EH (cell line): ENCODE data around the gene CBX1.
"Not testable (repeated sequence)": the region's sequence is repeated elsewhere in the genome, so short reads cannot be mapped to it uniquely, and the experiment has no call there.

Experiments used
- DNase-seq: peaks from one replicate; pipeline ENCODE4 v3.0.0-alpha.2; 2015; ENCODE audit warnings: low read depth

CBX1 gene

GRCh38 chr17:48051706-48052486 is 49.4 kb downstream of the CBX1 start:
- peak; percentile 85 for DNase-seq

- no peak for DNase-seq
These were observed 50.0 kb downstream of the CBX1 start for GRCh38 chr17:48051283-48051682.

GRCh38 chr17:48048384-48049126 is 52.7 kb downstream of the CBX1 start:
- DNase-seq, result peak; percentile 94

- peak; percentile 100 for DNase-seq
These were observed 53.4 kb downstream of the CBX1 start, which contains the start of gene NFE2L1 for GRCh38 chr17:48047741-48048383. Gene NFE2L1 (plus strand): TSS chr17:48048359. CDS start chr17:48051119, 2,760 bp downstream.

GRCh38 chr17:48047113-48047740 is 54.1 kb downstream of the CBX1 start:
- peak; percentile 24 for DNase-seq

- no peak for DNase-seq
These were observed 55.0 kb downstream of the CBX1 start for GRCh38 chr17:48046296-48046695.

- peak; percentile 47 for DNase-seq
These were observed 55.8 kb downstream of the CBX1 start for GRCh38 chr17:48045316-48046001.

GRCh38 chr17:48044851-48045250 is 56.4 kb downstream of the CBX1 start:
- no peak for DNase-seq

- peak; percentile 23 for DNase-seq
These were observed 58.1 kb downstream of the CBX1 start for GRCh38 chr17:48043176-48043575.

GRCh38 chr17:48038687-48039086 is 62.6 kb downstream of the CBX1 start:
- no peak for DNase-seq

- DNase-seq, result peak; percentile 52
These were observed 63.4 kb downstream of the CBX1 start for GRCh38 chr17:48037838-48038323.

- peak; percentile 75 for DNase-seq
These were observed 64.0 kb downstream of the CBX1 start, which contains the start of gene COPZ2 for GRCh38 chr17:48037036-48037837. Gene COPZ2 (minus strand): TSS chr17:48037797. CDS start chr17:48037777, 20 bp downstream.

- DNase-seq, result no peak
These were observed 64.6 kb downstream of the CBX1 start for GRCh38 chr17:48036693-48037035.

GRCh38 chr17:48034734-48035133 is 66.5 kb downstream of the CBX1 start:
- DNase-seq, result not testable (repeated sequence)

GRCh38 chr17:48031966-48032365 is 69.3 kb downstream of the CBX1 start:
- DNase-seq, result no peak

- peak; percentile 58 for DNase-seq
These were observed 70.7 kb downstream of the CBX1 start for GRCh38 chr17:48030531-48030930.

GRCh38 chr17:48028736-48029135 is 72.5 kb downstream of the CBX1 start:
- no peak for DNase-seq

- no peak for DNase-seq
These were observed 73.8 kb downstream of the CBX1 start for GRCh38 chr17:48027322-48027981.

GRCh38 chr17:48026502-48027321 is 74.6 kb downstream of the CBX1 start:
- peak; percentile 89 for DNase-seq
